CMK (cell line): Measurements from ENCODE around the gene AGPAT4.
"Not testable (repeated sequence)": the region's sequence is repeated elsewhere in the genome, so short reads cannot be mapped to it uniquely, and the experiment has no call there.

Experiments used
- DNase-seq: peaks from one replicate; pipeline ENCODE4 v3.0.0-alpha.2; 2010; ENCODE audit warnings: low read depth

Gene AGPAT4

DNA sequence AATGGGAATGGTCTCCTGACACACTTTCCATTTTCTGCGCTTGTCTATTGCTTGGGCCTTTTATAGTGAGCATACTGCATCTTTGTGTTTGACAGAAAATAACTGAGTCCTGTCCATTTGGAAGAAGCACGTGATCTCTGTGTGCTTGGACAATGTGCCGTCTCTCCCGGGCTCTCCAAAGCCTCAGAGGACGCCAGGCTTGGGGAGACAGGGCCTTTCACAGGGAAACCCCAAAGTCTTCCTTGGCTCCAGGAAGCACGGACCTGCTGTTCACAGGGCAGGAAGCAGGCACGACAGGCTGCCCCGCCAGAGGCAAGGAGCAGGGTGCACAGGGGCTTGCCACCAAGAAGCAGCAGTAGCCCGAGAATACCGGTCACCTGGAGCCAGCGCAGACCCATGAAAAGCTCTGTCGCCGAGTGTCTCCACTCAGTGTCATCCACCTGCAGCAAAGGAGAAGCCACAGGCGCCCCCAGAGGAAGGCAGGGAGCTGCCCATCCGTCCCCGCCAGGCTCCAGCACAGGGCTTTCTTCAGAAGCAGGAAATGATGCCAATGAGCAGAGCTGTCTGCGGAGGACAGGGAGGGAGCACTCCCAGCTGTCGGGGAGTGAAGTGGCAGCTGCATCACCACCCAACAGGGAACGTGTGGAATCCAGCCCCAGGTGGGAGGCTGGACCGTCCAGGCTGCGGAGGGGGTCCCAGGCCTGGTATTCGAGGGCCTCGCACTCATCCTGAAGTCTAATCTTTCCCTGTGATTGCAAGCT, 135.1 kb downstream of the AGPAT4 start:
- no peak for DNase-seq

DNA sequence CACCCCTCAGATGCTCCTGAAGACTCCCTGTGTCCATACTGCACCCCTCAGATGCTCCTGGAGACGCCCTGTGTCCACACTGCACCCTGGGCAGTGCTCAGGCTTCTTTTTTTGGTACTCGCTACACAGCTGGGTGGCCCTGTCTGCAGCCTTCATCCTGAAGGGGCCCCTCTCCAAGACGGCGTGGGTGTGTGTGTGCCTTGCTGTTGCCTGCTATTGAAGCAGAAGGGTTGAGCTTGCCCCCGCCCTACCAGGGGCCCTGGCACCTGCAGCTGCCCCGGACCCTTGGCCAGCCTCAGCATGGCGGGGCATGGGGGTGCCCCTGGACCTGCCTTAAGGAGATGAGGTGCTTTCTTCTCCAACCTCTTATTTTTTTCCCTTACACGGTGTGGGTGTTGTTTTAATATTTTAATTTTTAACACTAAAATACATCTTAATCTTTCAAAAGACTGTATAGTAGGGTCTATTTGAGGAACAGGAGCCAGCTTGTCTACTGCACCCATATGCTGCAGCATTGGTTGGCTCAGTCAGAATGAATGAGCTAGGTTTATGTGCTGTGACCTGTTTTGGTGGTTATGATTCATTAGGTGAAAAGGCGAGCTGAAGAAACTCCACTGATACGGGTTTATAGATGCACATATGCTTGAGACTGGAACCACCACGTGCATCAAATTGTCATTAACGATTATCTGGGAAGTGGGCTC, 135.9 kb downstream of the AGPAT4 start:
- no peak for DNase-seq

DNA sequence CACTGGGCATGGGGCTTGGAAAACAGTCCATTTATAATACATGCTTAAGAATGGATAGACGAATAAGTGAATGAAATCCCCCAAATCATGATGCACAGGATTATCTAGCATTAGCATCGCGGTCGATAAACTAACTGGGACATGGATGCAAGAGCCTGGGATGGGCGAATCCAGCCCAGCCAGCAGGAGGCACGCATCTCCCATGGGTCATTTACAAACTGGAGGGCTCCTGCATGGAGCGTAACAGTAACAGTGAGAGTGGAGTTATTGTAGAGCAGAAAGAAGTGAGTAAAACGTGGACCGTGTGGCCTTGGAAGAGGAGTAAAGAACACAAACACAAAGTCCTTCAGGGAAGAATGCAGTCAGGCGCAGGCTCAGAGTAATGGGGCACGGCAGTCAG, 136.5 kb downstream of the AGPAT4 start:
- no peak for DNase-seq

DNA sequence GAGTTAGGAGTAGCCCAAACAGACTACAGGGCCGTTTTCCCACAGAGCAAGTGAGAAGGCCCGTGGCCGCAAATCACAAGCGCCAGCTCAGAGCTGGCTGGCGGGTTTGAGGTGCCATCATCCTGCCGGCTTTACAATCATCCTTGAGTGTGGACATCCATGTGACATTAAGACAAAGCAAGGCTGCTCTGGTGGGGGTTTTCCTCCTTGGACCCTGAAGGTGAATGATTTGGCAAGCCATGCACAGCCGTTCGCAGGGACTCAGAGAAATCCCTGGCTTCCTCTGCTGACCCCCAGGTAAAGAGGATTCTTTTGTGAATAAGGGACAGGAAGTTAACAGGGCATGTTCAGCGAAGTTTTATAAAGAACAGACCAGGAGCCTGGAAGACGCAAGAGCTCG, 137.2 kb downstream of the AGPAT4 start:
- DNase-seq = no peak

DNA sequence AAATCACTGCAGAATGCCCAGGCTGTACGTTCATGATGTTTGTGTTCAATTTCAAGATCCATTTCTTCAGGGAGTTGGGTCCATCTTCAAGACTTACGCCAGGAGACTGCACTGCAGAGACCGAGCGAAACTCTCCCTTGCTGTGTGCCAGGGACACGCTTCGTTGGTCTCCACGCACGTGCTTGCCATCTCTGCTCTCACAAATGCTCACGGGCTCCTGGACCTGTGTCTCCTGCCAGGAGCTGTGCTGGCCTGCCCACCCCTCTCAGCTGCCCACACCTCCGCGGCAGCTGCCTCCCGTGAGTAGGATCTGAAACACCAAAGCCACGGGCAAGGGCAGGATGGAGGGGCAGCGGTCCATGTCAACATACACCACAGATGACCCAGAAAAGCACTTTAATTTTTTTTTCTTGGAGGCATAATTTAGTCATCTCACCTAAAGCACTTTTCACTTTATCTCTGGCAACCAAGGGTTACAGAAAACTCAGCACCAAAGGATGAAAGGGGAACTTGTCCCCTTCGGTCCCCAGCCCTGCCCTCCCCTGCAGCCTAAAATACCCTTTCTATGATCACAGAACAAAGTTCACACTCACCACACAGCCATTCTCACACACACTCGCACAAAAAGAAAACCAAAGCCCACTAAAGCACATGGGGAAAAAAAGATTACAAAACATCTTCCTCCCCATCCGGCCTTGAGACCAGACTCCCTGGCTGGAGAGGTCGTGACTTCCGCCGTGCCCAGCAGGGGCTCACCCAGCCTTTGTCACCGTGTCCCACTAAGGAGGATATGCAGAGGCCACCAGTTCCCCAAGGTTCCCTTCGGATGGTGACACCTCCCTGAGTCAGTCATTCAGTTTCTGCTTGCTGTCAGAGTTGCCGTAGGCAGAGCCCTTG, 137.9 kb downstream of the AGPAT4 start:
- DNase-seq = no peak

DNA sequence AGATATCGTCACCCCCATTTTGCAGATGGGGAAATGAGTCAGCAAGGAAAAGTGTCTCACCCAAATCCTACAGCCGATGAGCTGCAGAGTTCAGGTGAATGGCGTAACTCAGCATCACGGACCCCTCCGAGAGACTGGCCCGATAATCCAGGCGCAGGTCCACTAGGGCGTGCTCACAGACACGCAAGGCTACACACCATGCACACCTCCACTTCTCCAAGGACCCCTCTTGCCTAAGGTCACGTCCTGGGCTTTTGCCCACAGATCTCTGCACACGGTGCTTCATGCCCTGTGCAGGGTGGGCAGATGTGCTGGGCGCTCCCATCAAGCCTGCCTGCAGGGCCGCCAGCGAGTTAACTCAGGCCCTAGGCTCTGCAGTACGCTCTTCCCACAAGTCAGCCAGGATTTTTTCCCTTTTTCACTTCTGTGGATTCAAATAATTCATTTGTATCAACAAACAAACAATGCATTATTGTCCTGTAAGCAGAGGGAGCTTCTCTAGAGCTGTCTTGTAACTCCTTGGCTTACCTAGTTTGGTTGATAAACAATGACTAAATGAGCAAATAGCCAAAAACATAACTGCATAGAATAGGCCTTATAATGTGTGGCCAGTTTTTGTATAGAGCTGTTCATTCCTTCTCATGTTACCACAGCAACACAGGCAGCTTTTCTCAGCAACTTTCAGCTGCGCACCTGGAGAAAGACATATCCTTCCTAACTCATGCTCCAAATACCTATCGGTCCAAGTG, 139.1 kb downstream of the AGPAT4 start:
- no peak for DNase-seq

DNA sequence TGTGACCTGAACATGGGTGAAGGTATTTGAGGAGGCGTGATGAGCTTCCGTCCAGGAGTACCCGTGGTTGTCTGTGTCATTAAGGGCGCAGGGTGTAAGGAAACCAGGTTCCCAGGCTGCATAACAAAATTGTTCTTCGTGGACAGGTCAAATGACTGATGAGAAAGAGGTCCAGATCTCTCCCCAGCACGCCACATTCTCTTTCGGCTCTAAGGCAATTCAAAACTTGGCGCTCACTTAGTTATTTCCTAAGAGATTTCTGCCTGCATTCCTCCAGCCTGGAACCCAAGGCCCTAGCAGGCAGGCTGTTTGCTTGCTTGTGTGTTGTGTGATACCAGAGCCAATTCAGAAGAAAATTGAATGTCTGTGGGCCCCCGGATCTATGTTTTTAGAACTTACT, 139.9 kb downstream of the AGPAT4 start:
- no peak for DNase-seq

DNA sequence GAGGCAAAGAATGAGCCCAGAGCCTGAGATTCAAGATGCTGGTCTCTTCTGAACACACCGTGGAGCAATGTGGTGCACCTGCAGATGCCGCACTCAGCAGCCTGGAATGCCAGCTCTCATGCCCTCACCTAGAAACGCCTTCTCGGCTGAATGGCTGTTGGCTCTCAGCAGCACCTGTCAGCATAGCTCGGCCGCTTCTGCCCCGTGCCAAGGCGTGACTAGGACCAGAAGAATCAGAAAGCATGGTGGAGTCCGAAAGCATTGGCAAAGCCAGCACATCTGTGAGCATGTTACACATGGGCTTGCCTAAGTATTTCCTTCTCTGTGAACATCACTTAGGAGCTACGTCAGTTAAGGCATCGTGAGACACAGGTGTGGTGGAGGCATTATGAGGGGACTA, 141.5 kb downstream of the AGPAT4 start:
- no peak for DNase-seq

DNA sequence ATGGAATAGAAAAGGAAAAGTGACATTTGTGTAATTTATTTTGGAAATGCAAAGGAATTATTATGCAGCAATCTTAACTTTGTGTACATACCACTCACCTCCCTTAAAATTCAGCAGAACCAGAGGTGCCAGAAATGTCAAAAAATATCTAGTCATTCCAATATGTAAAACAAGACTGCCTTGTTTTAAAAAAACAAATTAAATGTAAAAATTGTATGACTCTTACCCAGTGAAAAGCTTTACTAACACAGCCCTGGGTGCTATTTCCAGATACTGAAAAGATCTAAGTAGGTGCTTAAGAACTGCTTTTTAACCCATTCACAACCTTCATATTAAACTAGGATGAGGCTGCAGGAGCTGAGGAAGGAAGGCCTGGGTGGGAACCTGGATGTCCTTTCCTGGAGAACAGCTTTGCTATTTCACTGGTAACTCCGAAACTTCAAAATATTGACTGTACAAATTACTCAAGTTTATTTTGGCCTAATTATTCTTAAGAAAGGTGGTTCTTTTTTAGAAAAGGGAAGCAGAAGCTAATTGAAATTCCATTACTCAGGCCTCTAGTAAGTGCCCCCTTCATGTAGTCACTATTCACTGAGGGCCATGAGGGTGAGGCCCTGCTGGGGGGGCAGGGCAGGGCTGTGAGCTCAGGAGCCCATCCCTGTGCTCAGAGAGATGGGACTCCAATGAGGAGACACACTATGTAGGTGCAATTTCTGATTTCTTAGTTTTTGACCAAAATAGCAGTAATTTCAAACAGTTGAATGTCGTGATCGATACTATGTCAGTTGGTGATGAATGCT, 142.7 kb downstream of the AGPAT4 start:
- no peak for DNase-seq

DNA sequence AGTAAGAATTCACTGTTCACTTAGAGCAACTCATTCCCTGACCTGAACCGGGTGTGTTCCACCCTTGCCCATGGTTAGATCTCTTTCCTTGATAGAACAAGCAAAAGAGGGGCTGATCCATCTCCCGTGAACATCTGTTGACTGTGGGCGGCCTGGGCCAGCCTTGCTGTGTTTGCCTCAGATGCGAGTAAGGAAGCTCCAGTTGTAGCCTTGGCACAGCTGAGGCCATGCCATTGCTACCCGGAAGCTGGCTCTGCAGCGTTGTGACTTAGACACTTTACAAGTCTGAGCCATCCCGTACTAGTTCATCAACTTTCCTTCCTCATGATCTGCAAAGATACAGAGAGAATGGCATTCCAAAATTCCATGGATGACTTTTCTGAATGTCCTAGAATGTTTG, 143.3 kb downstream of the AGPAT4 start:
- DNase-seq = no peak

DNA sequence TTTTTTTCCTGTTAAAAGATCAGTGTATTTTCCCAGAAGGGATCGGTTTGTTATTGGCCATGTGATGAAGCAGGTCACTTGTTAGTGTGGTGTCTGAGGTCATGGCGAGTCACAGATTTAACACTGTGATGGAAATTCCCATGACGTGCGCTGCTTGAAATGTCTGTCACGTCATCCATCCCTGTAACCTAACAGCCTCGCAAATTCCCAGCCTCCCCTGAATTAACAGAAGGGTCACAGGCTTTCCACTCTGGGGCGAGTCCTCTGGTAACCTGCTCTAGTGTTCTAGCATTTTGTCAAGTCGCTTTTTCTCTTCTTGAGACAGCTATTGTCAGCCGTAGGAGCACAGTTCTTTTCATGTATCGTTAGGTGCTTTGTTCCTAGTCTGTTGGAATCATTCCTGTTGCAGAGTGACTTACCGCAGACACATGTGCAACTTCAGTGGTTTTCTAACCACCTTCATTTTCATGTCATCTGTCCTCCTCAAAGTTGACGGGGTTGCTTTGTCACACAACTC, 145.1 kb downstream of the AGPAT4 start:
- DNase-seq = no peak

DNA sequence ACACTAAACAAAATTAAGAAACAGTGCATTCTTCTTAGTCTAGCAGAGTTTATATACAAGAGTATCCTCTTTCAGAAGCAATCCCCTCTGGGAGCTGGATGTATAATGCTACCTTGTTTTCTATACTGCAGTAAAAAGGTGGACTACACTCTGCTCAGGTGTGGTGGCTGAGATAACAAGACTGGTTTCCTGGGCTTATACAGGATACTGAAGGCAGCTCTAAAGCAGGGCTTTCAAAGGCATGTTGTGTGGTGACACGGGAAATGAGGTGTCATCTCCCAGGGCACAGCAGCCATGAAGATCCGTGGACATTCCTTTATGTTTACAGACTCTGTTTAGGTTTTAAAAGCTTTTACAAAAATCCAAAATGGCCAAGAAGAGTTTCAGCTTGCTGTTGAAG, 145.6 kb downstream of the AGPAT4 start:
- DNase-seq = no peak

DNA sequence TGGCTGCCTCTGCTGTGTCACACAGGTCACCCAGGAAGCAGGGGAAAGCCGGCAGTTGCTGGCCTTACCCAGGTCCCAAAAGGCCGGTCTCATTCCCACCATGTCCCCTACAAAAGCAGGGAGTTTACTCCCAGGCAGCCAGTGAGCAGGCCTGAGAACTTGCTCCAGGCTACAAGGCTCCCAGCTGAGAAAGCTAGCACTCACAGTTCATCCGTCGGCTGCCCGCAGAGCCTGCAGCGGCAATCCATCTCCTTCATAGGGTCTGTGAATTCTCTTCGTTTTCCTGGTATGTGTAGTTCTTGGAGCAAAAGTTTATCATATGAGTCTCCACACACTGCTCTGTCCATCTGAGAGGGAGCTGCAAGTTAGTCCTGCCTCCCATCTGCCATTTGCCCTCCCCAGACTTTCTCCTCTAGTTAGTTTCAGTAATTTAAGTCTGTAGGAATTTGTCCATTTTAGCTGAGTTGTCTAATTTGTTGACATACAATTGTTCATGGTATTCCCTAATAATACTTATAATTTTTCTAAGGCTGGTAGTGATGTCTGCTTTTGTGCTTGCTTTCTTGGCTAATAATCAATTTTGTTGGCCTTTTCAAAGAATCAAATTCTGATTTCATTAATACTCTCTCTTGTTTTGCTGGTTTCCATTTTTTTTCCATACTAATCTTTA, 146.7 kb downstream of the AGPAT4 start:
- DNase-seq = no peak

DNA sequence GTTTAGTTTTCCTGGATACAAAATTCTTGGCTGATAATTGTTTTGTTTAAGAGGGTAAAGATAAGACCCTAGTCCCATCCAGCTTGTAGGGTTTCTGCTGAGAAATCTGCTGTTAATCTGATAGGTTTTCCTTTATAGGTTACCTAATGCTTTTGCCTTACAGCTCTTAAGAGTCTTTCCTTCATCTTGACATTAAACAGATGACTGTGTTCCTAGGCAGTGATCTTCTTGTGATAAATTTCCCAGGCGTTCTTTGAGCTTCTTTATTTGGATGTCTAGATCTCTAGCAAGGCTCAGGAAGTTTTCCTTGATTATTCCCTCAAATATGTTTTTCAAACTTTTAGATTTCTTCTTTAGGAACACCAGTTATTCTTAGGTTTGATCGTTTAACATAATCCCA, 148.3 kb downstream of the AGPAT4 start:
- no peak for DNase-seq

DNA sequence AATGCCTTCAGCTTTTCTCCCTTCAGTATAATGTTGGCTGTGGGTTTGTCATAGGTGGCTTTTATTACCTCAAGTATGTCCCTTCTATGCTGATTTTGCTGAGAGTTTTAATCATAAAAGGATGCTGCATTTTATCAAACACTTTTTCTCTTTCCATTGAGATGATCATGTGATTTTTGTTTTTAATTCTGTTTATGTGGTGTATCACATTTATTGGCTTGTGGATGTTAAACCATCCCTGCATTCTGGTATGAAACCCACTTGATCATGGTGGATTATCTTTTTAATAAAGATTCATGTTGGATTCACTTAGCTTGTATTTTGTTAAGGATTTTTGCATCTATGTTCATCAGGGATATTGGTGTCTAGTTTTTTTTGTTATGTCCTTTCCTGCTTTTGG, 150.5 kb downstream of the AGPAT4 start:
- DNase-seq = not testable (repeated sequence)

DNA sequence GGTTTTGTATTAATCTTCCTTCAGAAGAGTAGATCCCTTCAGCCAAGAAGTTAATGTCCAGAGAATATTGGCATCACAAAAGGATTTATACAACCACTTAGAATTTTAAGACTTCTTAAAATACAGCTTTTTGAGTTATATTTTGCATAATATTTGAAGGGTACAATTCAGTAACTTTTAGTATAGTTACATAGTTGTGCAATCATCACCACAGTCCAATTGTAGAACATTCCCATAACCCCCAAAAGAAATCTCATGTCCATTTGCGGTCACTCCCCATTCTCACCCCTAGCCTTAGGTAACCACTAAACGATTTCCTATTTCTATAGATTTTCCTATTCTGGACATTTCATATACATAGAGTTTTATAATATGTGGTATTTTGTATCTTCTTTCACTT, 155.9 kb downstream of the AGPAT4 start:
- no peak for DNase-seq

DNA sequence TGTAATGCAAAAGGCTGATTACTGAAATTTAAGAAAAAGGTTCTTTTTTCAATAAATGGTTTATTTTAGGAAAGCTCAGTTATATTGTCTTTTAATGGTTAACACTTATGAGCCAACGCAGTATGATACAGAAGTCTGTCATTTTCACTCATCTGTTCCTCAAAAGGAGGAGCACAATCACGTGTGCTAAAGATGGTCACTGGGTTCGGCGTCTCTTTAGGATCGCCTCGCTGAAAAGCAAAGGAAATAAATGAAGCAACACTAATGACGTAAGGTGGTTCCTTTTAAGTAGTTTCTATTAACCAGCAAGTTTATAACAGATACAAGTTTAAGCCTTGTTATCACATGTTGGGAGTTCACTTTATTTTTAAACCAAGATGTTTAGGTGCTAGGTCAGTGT, 156.6 kb downstream of the AGPAT4 start:
- DNase-seq = no peak

DNA sequence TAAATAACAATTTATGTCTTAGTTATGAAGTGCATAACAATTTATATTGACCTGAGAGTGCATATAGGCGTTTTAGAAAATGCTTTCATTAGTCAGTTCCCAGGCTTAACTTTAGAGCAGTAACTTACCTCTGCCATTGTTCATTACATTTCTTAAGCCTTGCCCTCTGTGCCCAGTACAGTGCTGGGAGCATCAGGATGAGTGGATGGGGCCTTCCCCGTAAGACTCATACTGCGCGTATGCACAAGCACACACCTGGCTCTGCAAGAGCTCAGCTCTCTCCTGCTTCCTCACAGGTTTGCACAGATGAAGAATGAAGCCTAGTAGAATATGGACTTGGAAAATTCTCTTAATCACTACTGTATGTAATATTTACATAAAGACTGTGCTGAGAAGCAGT, 157.3 kb downstream of the AGPAT4 start:
- DNase-seq = no peak

DNA sequence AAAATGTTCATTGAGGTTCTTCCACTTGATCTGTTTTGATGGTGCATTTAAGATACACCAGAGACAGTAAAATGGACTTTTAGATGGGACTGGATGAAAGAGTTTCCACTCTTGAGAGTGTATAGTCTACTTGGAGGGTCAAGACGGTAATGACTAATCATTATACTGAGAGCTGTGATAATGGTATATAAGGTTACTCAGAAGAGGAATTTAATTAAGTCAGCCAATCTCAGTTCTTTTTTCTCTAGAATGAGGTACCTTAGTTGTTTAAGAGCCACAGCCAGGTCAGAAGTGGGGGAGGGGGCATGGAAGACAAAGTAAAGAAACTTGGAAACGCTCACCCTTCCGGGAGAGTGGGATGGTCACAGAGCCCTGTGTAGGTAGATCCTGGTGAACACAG, 158.4 kb downstream of the AGPAT4 start:
- no peak for DNase-seq

DNA sequence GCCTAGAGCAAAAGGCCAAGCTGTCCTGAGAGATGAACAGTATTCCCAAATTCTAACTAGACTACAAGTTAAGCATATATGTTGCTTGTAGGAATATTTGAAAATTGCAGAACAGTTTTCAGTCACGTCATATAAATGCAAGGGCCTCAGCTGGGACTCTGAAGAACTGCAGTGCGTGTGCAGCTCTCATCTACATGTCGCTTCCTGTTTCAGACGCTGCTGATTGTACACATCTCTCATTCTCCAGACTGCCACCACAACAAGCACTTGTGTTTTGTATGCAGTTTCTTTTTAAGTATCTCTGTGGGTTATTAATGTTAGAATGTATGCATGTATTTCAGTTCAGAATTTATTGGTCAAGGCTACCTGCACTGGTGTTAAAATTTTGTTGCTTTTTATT, 162.6 kb downstream of the AGPAT4 start:
- DNase-seq = no peak
